Colonic mucosa (tissue), 4 donors: ENCODE data around the gene RILP. TPM values are rescaled to one million over a fixed set of nuclear protein-coding genes. Genes with fewer than 3 reads are reported as not detected.
A peak's percentile ranks its signal among the peaks of the same experiment; 100 is the strongest.

Experiments
- DNase-seq: peaks from one replicate; pipeline ENCODE4 v3.0.0-alpha.2; 2020
- H3K27ac ChIP-seq: fragments of 200-600 bp; one replicate; pipeline ENCODE4 v1.8.0; 2021
- H3K27me3 ChIP-seq: fragments of 200-600 bp; one replicate; pipeline ENCODE4 v1.8.0; 2021
- H3K36me3 ChIP-seq: fragments of 200-600 bp; one replicate; pipeline ENCODE4 v1.8.0; 2021
- H3K4me1 ChIP-seq: fragments of 200-600 bp; one replicate; pipeline ENCODE4 v1.8.0; 2021; ENCODE audit warnings: mild to moderate bottlenecking
- H3K4me3 ChIP-seq: fragments of 200-600 bp; one replicate; pipeline ENCODE4 v1.8.0; 2021
- H3K9ac ChIP-seq, 2 donors: one replicate each; pipeline ENCODE4 v1.7.0; 2013; ENCODE audit warnings: control low read depth in 2 of 2, low read depth in 2 of 2, low read length in 2 of 2
- H3K9me3 ChIP-seq: fragments of 200-600 bp; one replicate; pipeline ENCODE4 v1.8.0; 2021
- CTCF ChIP-seq: fragments of 200-600 bp; IDR thresholded peaks from one replicate; pipeline ENCODE4 v1.8.0; 2022; ENCODE audit warnings: antibody characterized with exemption, mild to moderate bottlenecking
- intact Hi-C: fragments of 100-400 bp; cut with DNase I; formaldehyde crosslinking; loops from one replicate; pipeline ENCODE4 v1.14.1; 2022
- total RNA-seq, 2 donors: library from RNA; stranded (reverse); fragmentation: NEBNext Ultra II Directional in 1 of 2; extraction: Animal tissue kit (Norgen Biotek cat#: 25700) in 1 of 2; gene quantifications; one replicate each; pipeline ENCODE4 v1.2.1, GENCODE V29; 2021
- donor health status: healthy.
- donor health status: DM: no; HTN: no; CAD: no.
- donor health status: DM: no; HTN: no; CAD: no.

The RILP gene
- total RNA-seq, 2 donors from 2014 or later, result 35.7 to 40.4 TPM

GRCh38 chr17:1617620-1618174, 32.0 kb downstream of the RILP start:
- Histone ChIP-seq H3K4me3 (no peak overlapping the region), H3K27me3 (no peaks in the 10 kb centered on the region), H3K36me3 (no peaks in the 10 kb centered on the region), H3K4me1 (peaks cover 7% of the 10 kb centered on the region), H3K9ac (peak overlapping the region in 1 of 2 donors; percentile 23), H3K27ac (peak overlapping the region; percentile 83), H3K9me3 (no peaks in the 10 kb centered on the region)
- no peak for TF ChIP-seq CTCF
- intact Hi-C loops, result no loop called here
- DNase-seq, result peak; percentile 85

GRCh38 chr17:1616101-1616500, 33.6 kb downstream of the RILP start:
- Histone ChIP-seq H3K4me1 (peaks cover 7% of the 10 kb centered on the region), H3K27ac (no peak overlapping the region), H3K9ac (no peak overlapping the region), H3K4me3 (no peak overlapping the region), H3K9me3 (no peaks in the 10 kb centered on the region), H3K36me3 (no peaks in the 10 kb centered on the region), H3K27me3 (no peaks in the 10 kb centered on the region)
- no peak for DNase-seq
- TF ChIP-seq CTCF, result no peak
- intact Hi-C loops, result no loop called here

- Histone ChIP-seq H3K36me3 (no peaks in the 10 kb centered on the region), H3K27ac (no peak overlapping the region), H3K4me1 (no peaks in the 10 kb centered on the region), H3K27me3 (no peaks in the 10 kb centered on the region), H3K9ac (no peak overlapping the region), H3K4me3 (no peak overlapping the region), H3K9me3 (no peaks in the 10 kb centered on the region)
- no peak for TF ChIP-seq CTCF
- no peak for DNase-seq
- intact Hi-C loops, result no loop called here
These were observed 37.3 kb downstream of the RILP start for GRCh38 chr17:1612400-1612799.

- Histone ChIP-seq H3K9ac (no peak overlapping the region), H3K4me1 (no peaks in the 10 kb centered on the region), H3K9me3 (no peaks in the 10 kb centered on the region), H3K36me3 (no peaks in the 10 kb centered on the region), H3K4me3 (no peak overlapping the region), H3K27ac (no peak overlapping the region), H3K27me3 (no peaks in the 10 kb centered on the region)
- no peak for DNase-seq
- intact Hi-C loops, result no loop called here
- TF ChIP-seq CTCF, result no peak
These were observed 38.0 kb downstream of the RILP start for GRCh38 chr17:1611715-1612114.

- no peak for DNase-seq
- H3K27me3 ChIP-seq, result no peaks in the 10 kb centered on the region
- no peak overlapping the region for H3K4me3 ChIP-seq
- H3K9ac ChIP-seq, result no peak overlapping the region
- intact Hi-C loops, result no loop called here
- H3K27ac ChIP-seq, result no peak overlapping the region
- TF ChIP-seq CTCF, result no peak
- H3K4me1 ChIP-seq, result no peaks in the 10 kb centered on the region
- no peaks in the 10 kb centered on the region for H3K9me3 ChIP-seq
- H3K36me3 ChIP-seq, result no peaks in the 10 kb centered on the region
These were observed 41.0 kb downstream of the RILP start for GRCh38 chr17:1608676-1609075.
